HG03460 (cell line): ENCODE results near the gene RGMB.
A peak's percentile ranks its signal among the peaks of the same experiment; 100 is the strongest.

Experiments used
- ATAC-seq: cut with Tn5 transposase; IDR thresholded peaks from one replicate; pipeline ENCODE4 v1.9.1; 2021; ENCODE audit not compliant: unreplicated experiment

The RGMB gene

DNA sequence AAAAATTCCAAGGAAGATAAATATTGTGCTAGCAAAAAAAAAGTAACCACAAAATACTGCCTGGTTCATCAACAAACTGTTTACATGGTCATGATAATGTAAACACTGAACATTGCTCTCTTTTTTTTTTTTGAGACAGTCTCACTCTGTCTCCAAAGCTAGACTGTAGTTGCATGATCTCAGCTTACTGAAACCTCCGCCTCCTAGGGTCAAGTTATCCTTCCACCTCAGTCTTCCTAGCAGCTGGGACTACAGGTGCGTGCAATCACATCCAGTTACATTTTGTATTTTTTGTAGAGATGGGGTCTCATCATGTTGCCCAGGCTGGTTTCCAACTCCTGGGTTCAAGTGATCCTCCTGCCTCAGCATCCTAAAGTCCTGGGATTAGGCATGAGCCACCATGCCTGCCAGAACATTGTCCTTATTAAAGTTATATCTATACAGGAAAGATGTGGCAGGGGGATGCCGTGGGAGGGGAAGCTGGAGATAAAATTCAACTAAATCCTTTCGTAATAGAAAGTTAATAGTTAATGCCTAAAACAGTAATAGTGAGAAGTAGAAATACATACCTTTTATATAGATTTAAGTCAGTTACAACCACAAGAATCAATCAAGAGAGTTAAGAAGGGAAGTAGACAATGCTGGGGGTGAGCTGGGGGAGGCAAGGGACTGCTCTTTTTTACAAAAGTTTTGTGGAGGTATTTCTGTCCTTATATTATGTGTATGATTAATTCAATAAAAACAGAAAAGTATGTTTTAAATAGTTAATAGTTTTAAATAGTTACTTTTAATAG is 52.3 kb downstream of the RGMB start:
- ATAC-seq = no peak

DNA sequence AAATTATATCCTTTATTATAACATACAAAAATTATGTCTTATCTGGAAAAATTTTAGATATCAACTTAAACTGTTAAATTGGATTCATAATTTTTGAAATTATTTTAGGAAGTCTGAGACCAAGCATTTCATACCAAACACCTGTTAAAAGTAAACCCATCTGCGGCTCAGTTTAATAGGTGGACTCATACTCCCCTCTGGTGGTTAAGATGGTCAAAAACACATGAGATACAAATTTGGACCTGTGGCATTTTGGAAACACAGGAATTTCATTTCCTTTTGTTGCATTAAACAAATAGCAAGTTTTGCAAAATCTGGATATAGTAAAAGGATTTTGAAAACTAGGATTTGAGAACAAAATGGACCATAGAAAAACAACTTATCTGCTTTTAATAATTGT is 53.7 kb downstream of the RGMB start:
- peak; percentile 67 for ATAC-seq

DNA sequence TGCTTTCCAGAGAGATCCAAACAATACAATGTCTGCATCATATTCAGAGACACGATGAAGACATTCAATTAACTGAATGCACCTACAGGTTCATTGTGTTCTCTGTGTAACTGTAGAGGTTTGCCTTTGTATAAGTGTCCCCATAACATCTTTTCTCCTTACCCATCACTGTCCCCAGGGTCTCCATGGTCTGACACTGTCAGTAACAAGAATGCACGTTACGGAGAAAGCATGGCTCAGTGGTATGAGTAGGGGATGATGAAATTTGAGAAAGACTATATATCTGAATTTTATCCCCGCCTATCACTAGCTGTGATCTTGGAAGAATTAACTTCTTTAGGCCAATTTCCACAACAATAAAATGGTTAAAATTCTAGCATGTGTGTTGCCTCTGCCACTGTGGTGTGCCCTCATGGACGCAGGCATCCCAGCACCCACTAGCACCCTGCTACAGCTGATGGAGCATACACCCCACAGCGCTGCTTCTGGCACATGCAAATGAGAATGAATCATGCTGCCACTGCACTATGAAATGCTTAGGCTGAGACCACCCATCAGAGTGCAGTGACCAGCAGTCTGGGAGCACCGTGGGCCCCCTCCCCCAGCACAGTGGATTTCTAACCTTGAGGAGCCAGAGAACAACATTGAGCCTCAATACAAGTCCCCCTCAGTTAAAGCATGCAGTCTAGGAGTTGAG is 54.3 kb downstream of the RGMB start:
- no peak for ATAC-seq

DNA sequence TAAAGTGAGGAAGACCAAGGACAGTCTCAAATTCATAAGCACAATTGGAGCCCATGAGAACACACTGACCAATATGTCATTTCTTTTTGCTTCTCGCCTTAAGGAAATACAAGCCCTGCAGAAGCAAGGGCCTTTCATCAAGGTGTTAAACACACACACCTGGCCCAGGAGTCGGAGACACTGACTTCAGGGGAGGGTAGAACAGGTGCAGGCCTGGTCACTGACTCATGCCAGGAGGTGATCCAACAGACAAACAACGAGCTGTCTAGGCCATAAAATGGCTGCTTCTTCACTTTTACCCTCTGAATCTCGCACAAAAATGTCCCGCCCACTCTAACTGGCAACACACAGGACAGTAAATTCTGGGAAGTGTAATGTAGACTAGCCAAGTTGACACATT is 62.7 kb downstream of the RGMB start:
- no peak for ATAC-seq

DNA sequence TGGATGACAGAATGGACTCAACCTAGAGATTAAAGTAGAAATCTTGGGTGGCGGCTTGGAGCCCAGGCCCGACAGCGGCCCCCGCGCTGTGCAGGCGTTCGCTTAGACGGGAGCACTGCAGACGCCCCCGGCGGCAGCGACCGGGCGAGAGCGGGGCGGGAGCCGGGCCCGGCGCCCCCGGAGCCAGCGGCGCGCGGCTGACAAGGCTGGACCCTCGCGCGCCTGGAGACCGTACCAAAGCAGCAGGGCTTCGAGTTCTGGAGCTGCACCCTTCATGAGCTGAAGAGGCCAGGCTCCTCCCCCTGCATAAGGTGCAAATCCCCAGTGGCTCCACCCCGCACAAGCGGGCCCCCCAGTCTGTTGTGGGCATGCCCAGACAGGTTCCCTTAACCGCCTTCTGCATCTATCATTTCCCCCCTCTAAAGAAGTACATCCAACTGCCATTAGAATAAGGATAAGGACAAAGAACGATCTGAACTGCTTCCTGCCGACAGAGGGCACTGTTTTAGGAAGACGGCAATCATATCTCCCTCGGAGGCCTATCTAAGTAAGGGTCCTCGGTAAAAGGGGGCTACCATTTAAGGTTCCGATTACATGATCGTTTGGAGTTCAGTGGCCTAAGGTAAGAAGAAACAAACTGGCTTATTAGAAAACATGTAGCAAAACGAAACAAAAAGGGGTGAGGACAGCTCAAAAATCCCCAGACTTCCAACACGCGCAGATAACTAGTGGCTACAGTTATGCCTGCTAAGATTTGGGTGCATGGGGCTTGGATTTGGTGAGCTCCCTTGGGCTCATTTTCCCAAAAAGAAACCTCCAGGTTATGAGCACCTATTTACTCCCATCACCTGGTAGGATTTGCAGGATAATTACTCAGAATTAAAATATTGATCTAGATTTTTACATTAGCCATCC is 66.3 kb downstream of the RGMB start:
- ATAC-seq = peak; percentile 57

DNA sequence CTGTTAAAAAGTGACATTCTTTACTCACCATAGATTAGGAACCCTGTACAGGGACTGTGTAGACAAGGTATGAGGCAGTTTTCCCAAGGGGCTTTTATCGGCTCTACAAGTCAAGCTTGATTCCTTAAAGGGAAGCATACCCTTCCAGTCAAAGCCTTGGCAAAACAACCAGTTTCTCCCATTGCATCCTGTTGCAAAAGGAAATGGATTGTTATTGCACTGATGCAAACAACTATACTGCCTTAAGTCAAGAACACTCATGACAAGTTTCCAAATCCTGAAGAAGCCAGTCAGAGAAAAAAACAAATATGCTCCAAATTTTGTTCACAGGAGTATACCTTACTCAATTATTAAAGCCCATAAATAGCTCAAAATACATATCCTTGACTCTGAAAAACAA is 67.5 kb downstream of the RGMB start:
- ATAC-seq = no peak

DNA sequence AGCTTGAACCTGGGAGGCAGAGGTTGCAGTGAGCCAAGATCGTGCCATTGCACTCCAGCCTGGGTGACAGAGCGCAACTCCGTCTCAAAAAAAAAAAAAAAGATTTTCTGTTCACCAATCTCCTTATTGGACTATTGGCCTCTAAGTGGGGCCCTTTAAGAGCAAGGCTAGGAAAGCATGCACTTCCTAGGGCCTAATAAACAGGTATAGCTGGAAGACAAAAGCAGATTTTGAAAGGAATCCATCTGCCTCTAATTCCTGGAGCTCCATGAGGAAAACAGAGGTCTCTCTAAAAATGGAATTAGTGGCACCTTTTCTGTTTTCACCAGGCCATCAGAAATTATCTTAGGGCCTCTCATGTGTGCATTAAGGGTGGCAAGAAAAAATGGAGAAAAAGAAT is 70.0 kb downstream of the RGMB start:
- ATAC-seq = no peak

DNA sequence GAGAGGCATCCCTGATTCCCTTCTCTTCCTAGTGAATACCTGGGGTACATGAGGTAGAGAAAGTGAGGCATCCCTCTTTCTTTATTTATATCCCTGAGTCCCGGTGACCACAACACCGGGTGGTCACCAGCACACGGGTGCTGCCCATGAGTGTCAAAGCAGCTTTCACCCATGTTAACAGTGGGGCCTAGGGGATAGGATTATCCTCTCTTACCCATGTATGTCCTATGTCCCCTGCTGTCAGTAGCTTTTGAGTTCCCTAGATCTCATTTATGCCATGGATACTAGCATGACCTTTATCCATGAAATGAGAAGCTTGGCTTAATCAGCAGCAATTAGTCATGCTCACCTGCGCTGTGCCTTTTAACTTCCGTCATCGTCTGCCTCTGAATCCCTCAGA is 71.4 kb downstream of the RGMB start:
- ATAC-seq = no peak

DNA sequence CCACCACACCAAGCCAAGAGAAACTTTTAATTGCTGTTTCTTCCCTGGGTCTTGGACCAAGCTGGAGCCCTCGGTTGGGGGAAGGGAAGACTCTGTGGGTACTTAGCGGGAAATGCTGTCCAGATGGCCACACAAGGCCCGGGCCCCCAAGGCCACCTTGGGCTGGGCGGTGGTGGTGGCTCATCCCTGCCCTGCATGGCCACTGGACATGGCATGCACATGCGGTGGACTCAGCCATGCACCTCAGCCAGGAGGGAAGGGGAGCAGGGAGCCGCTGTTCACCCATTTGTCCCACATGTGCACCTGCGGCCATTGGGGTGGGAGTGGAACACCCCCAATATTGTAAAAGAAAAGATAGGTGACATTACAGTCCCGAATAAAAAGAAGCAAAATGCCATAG is 72.4 kb downstream of the RGMB start:
- no peak for ATAC-seq
